HepG2 (cell line): Measurements from ENCODE around the gene TSSK3. TPM values are rescaled to one million over a fixed set of nuclear protein-coding genes. Genes with fewer than 3 reads are reported as not detected.

Experiments
- ARHGAP35 ChIP-seq: sonication (generic); formaldehyde crosslinking; IDR thresholded peaks from 2 replicates; pipeline ENCODE4 v1.9.0; 2022; ENCODE audit warnings: mild to moderate bottlenecking, inconsistent platforms, moderate library complexity, missing genetic modification reagents, borderline replicate concordance
- BRD4 ChIP-seq: sonication (generic); formaldehyde crosslinking; IDR thresholded peaks from 2 replicates; pipeline ENCODE4 v1.4.0; 2020; ENCODE audit warnings: missing genetic modification reagents
- PRDM10 ChIP-seq: sonication (generic); formaldehyde crosslinking; IDR thresholded peaks from 2 replicates; pipeline ENCODE4 v1.4.0; 2020; ENCODE audit warnings: low read depth, missing genetic modification reagents
- RXRB ChIP-seq: IDR thresholded peaks from 2 replicates; pipeline ENCODE4 v1.6.1; 2016; ENCODE audit warnings: borderline replicate concordance, missing genetic modification reagents, missing compliant biosample characterization
- THRA ChIP-seq: sonication (generic); formaldehyde crosslinking; IDR thresholded peaks from 2 replicates; pipeline ENCODE4 v1.4.0; 2020; ENCODE audit warnings: missing genetic modification reagents, borderline replicate concordance
- UBTF ChIP-seq: sonication (generic); formaldehyde crosslinking; IDR thresholded peaks from 2 replicates; pipeline ENCODE4 v1.4.0; 2020; ENCODE audit warnings: mild to moderate bottlenecking, missing genetic modification reagents
- ZBTB26 ChIP-seq: IDR thresholded peaks from 2 replicates; pipeline ENCODE4 v1.6.1; 2016; ENCODE audit warnings: missing compliant biosample characterization, missing genetic modification reagents, borderline replicate concordance
- ZNF614 ChIP-seq: IDR thresholded peaks from 2 replicates; pipeline ENCODE4 v1.6.1; 2018; ENCODE audit warnings: missing biosample characterization, missing genetic modification reagents, inconsistent platforms, borderline replicate concordance
- polyA plus RNA-seq, 8 experiments: library from polyadenylated mRNA; depleted of rRNA in 3 of 8; stranded (reverse) in 7 of 8; unstranded in 1 of 8; fragments of >200 nt; fragmentation: Illumina TruSeq in 4 of 8; extraction: Trizol in 4 of 8; gene quantifications; 2 replicates each; pipeline versions ENCODE4 v1.2.1 to v1.2.3, GENCODE V29; 2011 to 2016; ENCODE audit warnings: low read depth in 4 of 8, missing spikeins in 1 of 8, mixed read lengths in 1 of 8; ENCODE audit not compliant: insufficient read depth in 1 of 8
- total RNA-seq, 5 experiments: library from RNA; depleted of rRNA; stranded (reverse); fragments of >200 nt; fragmentation: Illumina TruSeq; extraction: Trizol; gene quantifications; 2 replicates each; pipeline ENCODE4 v1.2.3, GENCODE V29; 2016; ENCODE audit warnings: low read depth in 1 of 5

The TSSK3 gene
- total and polyA plus RNA-seq, 2 of the 13 experiments (the other 11 are each of a cell fraction or from before 2014, with no cell fraction given), result 1.0 to 1.1 TPM

GRCh38 chr1:32346532-32347157 lies 15.7 kb upstream of the TSSK3 start (continued):
- TF ChIP-seq PRDM10 (CRISPR knock-in tag), result peak; percentile 93
- peak; percentile 70; the same call in 1 of the 2 replicates for TF ChIP-seq ZBTB26
- no peak for TF ChIP-seq BRD4 (CRISPR knock-in tag)
- TF ChIP-seq ZNF614, result 0 out of 2 replicates have a peak, but pooled peaks have one; percentile 21
- 0 out of 2 replicates have a peak, but pooled peaks have one; percentile 22 for TF ChIP-seq UBTF (CRISPR knock-in tag)
- TF ChIP-seq ARHGAP35 (CRISPR knock-in tag), result no peak
- 0 out of 2 replicates have a peak, but pooled peaks have one; percentile 37 for TF ChIP-seq THRA (CRISPR knock-in tag)
- TF ChIP-seq RXRB (CRISPR knock-in tag), result 0 out of 2 replicates have a peak, but pooled peaks have one; percentile 13
